IPS-20b (cell line): ENCODE measurements around the gene SAPCD2.

Source experiments
- H3K27ac ChIP-seq: one replicate; pipeline ENCODE4 v1.5.1; 2013; ENCODE audit warnings: low read length
- H3K27me3 ChIP-seq: 2 replicates; pipeline ENCODE4 v1.6.1; 2013; ENCODE audit warnings: mild to moderate bottlenecking, low read length, inconsistent platforms; ENCODE audit not compliant: insufficient read depth
- H3K36me3 ChIP-seq: 2 replicates; pipeline ENCODE4 v1.6.1; 2013; ENCODE audit warnings: low read depth, mild to moderate bottlenecking, inconsistent platforms, low read length, moderate library complexity; ENCODE audit not compliant: insufficient read depth
- H3K4me1 ChIP-seq: 2 replicates; pipeline ENCODE4 v1.6.1; 2013; ENCODE audit warnings: mild to moderate bottlenecking, control low read depth, inconsistent platforms, low read length, moderate library complexity; ENCODE audit not compliant: insufficient read depth
- H3K4me3 ChIP-seq: 2 replicates; pipeline ENCODE4 v1.5.1; 2013; ENCODE audit warnings: mild to moderate bottlenecking, low read length, inconsistent platforms
- H3K9ac ChIP-seq: 2 replicates; pipeline ENCODE4 v1.6.1; 2013; ENCODE audit warnings: low read depth, mild to moderate bottlenecking, inconsistent platforms, low read length, moderate library complexity
- H3K9me3 ChIP-seq: 2 replicates; pipeline ENCODE4 v1.6.1; 2013; ENCODE audit warnings: mild to moderate bottlenecking, low read depth, low read length, inconsistent platforms; ENCODE audit not compliant: insufficient read depth

The SAPCD2 gene

GRCh38 chr9:137018761-137019559 is 51.4 kb downstream of the SAPCD2 start:
- Histone ChIP-seq H3K36me3 (no peaks in the 10 kb centered on the region), H3K9me3 (no peaks in the 10 kb centered on the region), H3K4me3 (no peak overlapping the region), H3K9ac (no peak overlapping the region), H3K27ac (no peak overlapping the region), H3K4me1 (no peaks in the 10 kb centered on the region), H3K27me3 (no peaks in the 10 kb centered on the region)

GRCh38 chr9:137017791-137018497 is 52.4 kb downstream of the SAPCD2 start:
- Histone ChIP-seq H3K27ac (no peak overlapping the region), H3K9me3 (no peaks in the 10 kb centered on the region), H3K4me3 (no peak overlapping the region), H3K9ac (no peak overlapping the region), H3K27me3 (no peaks in the 10 kb centered on the region), H3K36me3 (no peaks in the 10 kb centered on the region), H3K4me1 (no peaks in the 10 kb centered on the region)

- Histone ChIP-seq H3K9ac (no peak overlapping the region), H3K36me3 (no peaks in the 10 kb centered on the region)
These were observed 53.3 kb downstream of the SAPCD2 start for GRCh38 chr9:137017071-137017470.

GRCh38 chr9:137016436-137016835 is 53.9 kb downstream of the SAPCD2 start:
- H3K27me3 ChIP-seq, result no peaks in the 10 kb centered on the region
- no peak overlapping the region for H3K4me3 ChIP-seq
- H3K9ac ChIP-seq, result no peak overlapping the region
- H3K9me3 ChIP-seq, result no peaks in the 10 kb centered on the region
- no peak overlapping the region for H3K27ac ChIP-seq
- no peaks in the 10 kb centered on the region for H3K4me1 ChIP-seq
- H3K36me3 ChIP-seq, result no peaks in the 10 kb centered on the region

More at GRCh38 chr9:137017071-137017470, 53.3 kb downstream of the SAPCD2 start:
- Histone ChIP-seq H3K4me3 (no peak overlapping the region), H3K27ac (no peak overlapping the region), H3K27me3 (no peaks in the 10 kb centered on the region), H3K4me1 (no peaks in the 10 kb centered on the region), H3K9me3 (no peaks in the 10 kb centered on the region)

GRCh38 chr9:137015976-137016375 is 54.4 kb downstream of the SAPCD2 start:
- Histone ChIP-seq H3K9me3 (no peaks in the 10 kb centered on the region), H3K36me3 (no peaks in the 10 kb centered on the region), H3K4me1 (no peaks in the 10 kb centered on the region), H3K27ac (no peak overlapping the region), H3K9ac (no peak overlapping the region), H3K27me3 (no peaks in the 10 kb centered on the region), H3K4me3 (no peak overlapping the region)

- H3K36me3 ChIP-seq, result no peaks in the 10 kb centered on the region
- no peak overlapping the region for H3K27ac ChIP-seq
- no peaks in the 10 kb centered on the region for H3K9me3 ChIP-seq
- no peaks in the 10 kb centered on the region for H3K27me3 ChIP-seq
- no peaks in the 10 kb centered on the region for H3K4me1 ChIP-seq
- no peak overlapping the region for H3K4me3 ChIP-seq
- H3K9ac ChIP-seq, result no peak overlapping the region
These were observed 54.8 kb downstream of the SAPCD2 start for GRCh38 chr9:137015540-137015930.

GRCh38 chr9:137014776-137015539 is 55.4 kb downstream of the SAPCD2 start:
- Histone ChIP-seq H3K27me3 (no peaks in the 10 kb centered on the region), H3K27ac (no peak overlapping the region), H3K4me1 (no peaks in the 10 kb centered on the region), H3K4me3 (no peak overlapping the region), H3K36me3 (no peaks in the 10 kb centered on the region), H3K9me3 (no peaks in the 10 kb centered on the region), H3K9ac (no peak overlapping the region)

GRCh38 chr9:137014166-137014565 is 56.2 kb downstream of the SAPCD2 start:
- no peaks in the 10 kb centered on the region for H3K27me3 ChIP-seq
- H3K4me1 ChIP-seq, result no peaks in the 10 kb centered on the region
- H3K27ac ChIP-seq, result no peak overlapping the region
- no peak overlapping the region for H3K9ac ChIP-seq
- no peaks in the 10 kb centered on the region for H3K36me3 ChIP-seq
- H3K4me3 ChIP-seq, result no peak overlapping the region
- no peaks in the 10 kb centered on the region for H3K9me3 ChIP-seq

GRCh38 chr9:137013571-137013940 is 56.8 kb downstream of the SAPCD2 start:
- no peak overlapping the region for H3K9ac ChIP-seq
- H3K4me3 ChIP-seq, result no peak overlapping the region
- H3K9me3 ChIP-seq, result no peaks in the 10 kb centered on the region
- no peaks in the 10 kb centered on the region for H3K4me1 ChIP-seq
- H3K36me3 ChIP-seq, result no peaks in the 10 kb centered on the region
- H3K27me3 ChIP-seq, result no peaks in the 10 kb centered on the region
- H3K27ac ChIP-seq, result no peak overlapping the region

- no peak overlapping the region for H3K4me3 ChIP-seq
- no peaks in the 10 kb centered on the region for H3K36me3 ChIP-seq
- H3K9me3 ChIP-seq, result no peaks in the 10 kb centered on the region
- H3K27ac ChIP-seq, result no peak overlapping the region
- H3K4me1 ChIP-seq, result no peaks in the 10 kb centered on the region
- no peaks in the 10 kb centered on the region for H3K27me3 ChIP-seq
- H3K9ac ChIP-seq, result no peak overlapping the region
These were observed 57.4 kb downstream of the SAPCD2 start for GRCh38 chr9:137012694-137013570.
